IPS DF 6.9 (cell line): ENCODE results near the gene DYNAP.

ENCODE experiments used
- DNase-seq: peaks from one replicate; pipeline ENCODE4 v3.0.0-alpha.2; 2013; ENCODE audit warnings: low read depth, low spot score
- H3K27ac ChIP-seq: one replicate; pipeline ENCODE4 v1.5.1; 2013; ENCODE audit warnings: low read length, control low read depth
- H3K27me3 ChIP-seq: 2 replicates; pipeline ENCODE4 v1.6.1; 2013; ENCODE audit warnings: mild to moderate bottlenecking, low read length; ENCODE audit not compliant: control insufficient read depth, insufficient read depth
- H3K36me3 ChIP-seq: 2 replicates; pipeline ENCODE4 v1.6.1; 2013; ENCODE audit warnings: low read length; ENCODE audit not compliant: control insufficient read depth, insufficient read depth
- H3K4me1 ChIP-seq: 2 replicates; pipeline ENCODE4 v1.6.1; 2013; ENCODE audit warnings: low read length; ENCODE audit not compliant: control insufficient read depth, insufficient read depth
- H3K4me3 ChIP-seq: 2 replicates; pipeline ENCODE4 v1.5.1; 2013; ENCODE audit warnings: mild to moderate bottlenecking, low read length
- H3K9me3 ChIP-seq: 2 replicates; pipeline ENCODE4 v1.6.1; 2013; ENCODE audit warnings: low read length, inconsistent platforms; ENCODE audit not compliant: control insufficient read depth, insufficient read depth
- WGBS: extraction: QIAGEN DNeasy Blood & Tissue Kit; methylation state at CpG from one replicate; pipeline ENCODE4 v1.1.7; 2013; ENCODE audit warnings: mixed read lengths, missing lambda C conversion rate; ENCODE audit not compliant: insufficient read length, insufficient coverage; 5-methylcytosine and 5-hydroxymethylcytosine counted together

The DYNAP gene

GRCh38 chr18:54604211-54604610 lies 13.2 kb downstream of the DYNAP start:
- Histone ChIP-seq H3K4me3 (no peak overlapping the region), H3K4me1 (peaks cover 3% of the 10 kb centered on the region; the same call in 1 of the 2 replicates), H3K27ac (no peak overlapping the region), H3K27me3 (no peaks in the 10 kb centered on the region), H3K9me3 (no peaks in the 10 kb centered on the region), H3K36me3 (no peaks in the 10 kb centered on the region)
- WGBS: no CpG with 5 or more reads among the region's 6 CpGs
- no peak for DNase-seq

- Histone ChIP-seq H3K27ac (peak overlapping the region; percentile 27), H3K4me3 (no peak overlapping the region), H3K9me3 (no peaks in the 10 kb centered on the region), H3K27me3 (no peaks in the 10 kb centered on the region), H3K4me1 (peaks cover 3% of the 10 kb centered on the region; the same call in 1 of the 2 replicates), H3K36me3 (no peaks in the 10 kb centered on the region)
- WGBS: no CpG with 5 or more reads among the region's 9 CpGs
- DNase-seq: peak; percentile 2
These were observed 15.8 kb downstream of the DYNAP start for GRCh38 chr18:54606835-54607212.

- peak overlapping the region; percentile 27 for H3K27ac ChIP-seq
- WGBS: no CpG with 5 or more reads among the region's 11 CpGs
- DNase-seq: peak; percentile 35
- H3K27me3 ChIP-seq: no peaks in the 10 kb centered on the region
- H3K36me3 ChIP-seq: no peaks in the 10 kb centered on the region
- no peak overlapping the region for H3K4me3 ChIP-seq
- no peaks in the 10 kb centered on the region for H3K9me3 ChIP-seq
- H3K4me1 ChIP-seq: peaks cover 3% of the 10 kb centered on the region; the same call in 1 of the 2 replicates
These were observed 16.4 kb downstream of the DYNAP start for GRCh38 chr18:54607213-54608027.

GRCh38 chr18:54608028-54608642 lies 17.1 kb downstream of the DYNAP start:
- H3K27me3 ChIP-seq: no peaks in the 10 kb centered on the region
- no peak overlapping the region for H3K27ac ChIP-seq
- no peak for DNase-seq
- no peaks in the 10 kb centered on the region for H3K36me3 ChIP-seq
- WGBS: no CpG with 5 or more reads among the region's 3 CpGs
- H3K9me3 ChIP-seq: no peaks in the 10 kb centered on the region
- H3K4me1 ChIP-seq: peaks cover 3% of the 10 kb centered on the region; the same call in 1 of the 2 replicates
- no peak overlapping the region for H3K4me3 ChIP-seq

- H3K27ac ChIP-seq: no peak overlapping the region
- no peaks in the 10 kb centered on the region for H3K36me3 ChIP-seq
- DNase-seq: no peak
- peaks cover 3% of the 10 kb centered on the region; the same call in 1 of the 2 replicates for H3K4me1 ChIP-seq
- no peak overlapping the region for H3K4me3 ChIP-seq
- no peaks in the 10 kb centered on the region for H3K9me3 ChIP-seq
- no peaks in the 10 kb centered on the region for H3K27me3 ChIP-seq
- no CpG with 5 or more reads among the region's 2 CpGs for WGBS
These were observed 20.8 kb downstream of the DYNAP start for GRCh38 chr18:54611816-54612215.

GRCh38 chr18:54612237-54612636 lies 21.2 kb downstream of the DYNAP start:
- no peak overlapping the region for H3K27ac ChIP-seq
- no peaks in the 10 kb centered on the region for H3K9me3 ChIP-seq
- peaks cover under 1% of the 10 kb centered on the region; the same call in 1 of the 2 replicates for H3K4me1 ChIP-seq
- no peaks in the 10 kb centered on the region for H3K36me3 ChIP-seq
- H3K4me3 ChIP-seq: no peak overlapping the region
- no peaks in the 10 kb centered on the region for H3K27me3 ChIP-seq
- no peak for DNase-seq
- WGBS: no CpG with 5 or more reads among the region's 4 CpGs

GRCh38 chr18:54613174-54613573 lies 22.1 kb downstream of the DYNAP start:
- H3K9me3 ChIP-seq: no peaks in the 10 kb centered on the region
- no peaks in the 10 kb centered on the region for H3K36me3 ChIP-seq
- H3K27me3 ChIP-seq: no peaks in the 10 kb centered on the region
- H3K27ac ChIP-seq: no peak overlapping the region
- WGBS: no CpG with 5 or more reads among the region's 4 CpGs
- no peak for DNase-seq
- no peak overlapping the region for H3K4me3 ChIP-seq
- H3K4me1 ChIP-seq: no peaks in the 10 kb centered on the region; the same call in 1 of the 2 replicates

GRCh38 chr18:54616220-54616848 lies 25.3 kb downstream of the DYNAP start:
- Histone ChIP-seq H3K9me3 (no peaks in the 10 kb centered on the region; the same call in 1 of the 2 replicates), H3K27me3 (no peaks in the 10 kb centered on the region), H3K36me3 (no peaks in the 10 kb centered on the region), H3K4me3 (no peak overlapping the region), H3K27ac (no peak overlapping the region), H3K4me1 (no peaks in the 10 kb centered on the region)
- no CpG with 5 or more reads among the region's 3 CpGs for WGBS
- DNase-seq: no peak

GRCh38 chr18:54622084-54622483 lies 31.0 kb downstream of the DYNAP start:
- Histone ChIP-seq H3K4me1 (no peaks in the 10 kb centered on the region), H3K4me3 (no peak overlapping the region), H3K36me3 (peaks cover 2% of the 10 kb centered on the region; the same call in 1 of the 2 replicates), H3K27me3 (no peaks in the 10 kb centered on the region), H3K9me3 (no peaks in the 10 kb centered on the region; the same call in 1 of the 2 replicates), H3K27ac (no peak overlapping the region)
- DNase-seq: no peak

- Histone ChIP-seq H3K4me3 (no peak overlapping the region), H3K36me3 (peaks cover 2% of the 10 kb centered on the region; the same call in 1 of the 2 replicates), H3K9me3 (no peaks in the 10 kb centered on the region), H3K4me1 (no peaks in the 10 kb centered on the region), H3K27me3 (no peaks in the 10 kb centered on the region), H3K27ac (no peak overlapping the region)
- no peak for DNase-seq
- WGBS: no CpG with 5 or more reads among the region's 1 CpG
These were observed 35.7 kb downstream of the DYNAP start for GRCh38 chr18:54626779-54627178.
